Measurements from ENCODE around the gene SLC1A1.

Gene SLC1A1

GRCh38 chr9:4547016-4547415 lies 56.7 kb downstream of the SLC1A1 start:
- no peak for DNase-seq

GRCh38 chr9:4548811-4549725 lies 58.8 kb downstream of the SLC1A1 start:
- no peak for DNase-seq

GRCh38 chr9:4549751-4550295 lies 59.6 kb downstream of the SLC1A1 start:
- DNase-seq, result no peak

- DNase-seq, result no peak
Observed at GRCh38 chr9:4550777-4551484, 60.7 kb downstream of the SLC1A1 start.

GRCh38 chr9:4553951-4554381 lies 63.7 kb downstream of the SLC1A1 start:
- no peak for DNase-seq

GRCh38 chr9:4555236-4555635 lies 65.0 kb downstream of the SLC1A1 start:
- DNase-seq, result no peak

GRCh38 chr9:4558371-4558998 lies 68.2 kb downstream of the SLC1A1 start:
- no peak for DNase-seq

- no peak for DNase-seq
Observed at GRCh38 chr9:4559261-4560182, 69.3 kb downstream of the SLC1A1 start.

GRCh38 chr9:4563105-4563504 lies 72.8 kb downstream of the SLC1A1 start:
- no peak for DNase-seq

- DNase-seq, result no peak
Observed at GRCh38 chr9:4566806-4567205, 76.5 kb downstream of the SLC1A1 start.

- DNase-seq, result no peak
Observed at GRCh38 chr9:4567601-4568000, 77.3 kb downstream of the SLC1A1 start.

- no peak for DNase-seq
Observed at GRCh38 chr9:4569101-4569500, 78.8 kb downstream of the SLC1A1 start.

GRCh38 chr9:4572184-4572826 lies 82.0 kb downstream of the SLC1A1 start:
- no peak for DNase-seq

- no peak for DNase-seq
Observed at GRCh38 chr9:4573176-4573575, 82.9 kb downstream of the SLC1A1 start.

- no peak for DNase-seq
Observed at GRCh38 chr9:4573634-4574389, 83.5 kb downstream of the SLC1A1 start.

GRCh38 chr9:4574657-4575243 lies 84.5 kb downstream of the SLC1A1 start:
- DNase-seq, result peak; percentile 15

- no peak for DNase-seq
Observed at GRCh38 chr9:4575997-4576396, 85.7 kb downstream of the SLC1A1 start.

- no peak for DNase-seq
Observed at GRCh38 chr9:4576448-4576847, 86.2 kb downstream of the SLC1A1 start.

GRCh38 chr9:4579001-4579400 lies 88.7 kb downstream of the SLC1A1 start:
- no peak for DNase-seq

GRCh38 chr9:4581035-4581760 lies 90.9 kb downstream of the SLC1A1 start:
- no peak for DNase-seq
